ENCODE measurements around the gene EPS8.
A peak's percentile ranks its signal among the peaks of the same experiment; 100 is the strongest.

Gene EPS8

DNA sequence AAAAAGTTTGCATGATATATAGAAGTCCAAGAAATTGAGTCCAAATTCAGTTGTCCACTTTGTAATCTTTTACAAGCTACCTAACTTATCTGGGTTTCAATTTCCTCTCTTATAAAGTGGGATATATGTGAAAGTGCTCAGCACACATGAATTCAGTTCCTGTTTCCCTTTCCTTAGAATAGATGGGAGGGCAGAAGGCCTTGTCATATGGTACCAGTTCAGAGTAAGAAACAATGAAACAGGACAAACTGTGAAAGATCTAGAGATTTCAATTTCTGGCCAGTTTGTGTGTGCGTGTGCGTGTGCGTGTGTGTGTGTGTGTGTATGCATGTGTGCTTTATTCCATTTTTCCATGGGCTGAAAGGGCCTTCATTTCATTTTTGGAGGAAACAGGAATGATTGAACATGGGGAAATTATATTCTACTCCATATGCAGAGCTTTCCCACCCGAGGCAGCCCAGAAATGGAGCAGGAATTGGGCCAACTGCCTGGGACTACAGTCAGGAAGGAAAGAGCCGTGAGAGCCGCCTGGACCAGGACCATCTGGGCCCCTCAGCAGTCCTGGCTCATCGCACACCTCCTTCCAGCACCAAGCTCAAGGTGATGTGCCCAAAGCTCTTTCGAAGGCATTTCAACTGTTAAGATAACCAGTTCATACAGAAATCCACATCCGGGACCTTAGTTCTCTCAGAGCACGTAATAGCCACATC is 183.2 kb downstream of the EPS8 start:
- no peak for DNase-seq (ENCODE audit: low read depth in 2 of 2)

DNA sequence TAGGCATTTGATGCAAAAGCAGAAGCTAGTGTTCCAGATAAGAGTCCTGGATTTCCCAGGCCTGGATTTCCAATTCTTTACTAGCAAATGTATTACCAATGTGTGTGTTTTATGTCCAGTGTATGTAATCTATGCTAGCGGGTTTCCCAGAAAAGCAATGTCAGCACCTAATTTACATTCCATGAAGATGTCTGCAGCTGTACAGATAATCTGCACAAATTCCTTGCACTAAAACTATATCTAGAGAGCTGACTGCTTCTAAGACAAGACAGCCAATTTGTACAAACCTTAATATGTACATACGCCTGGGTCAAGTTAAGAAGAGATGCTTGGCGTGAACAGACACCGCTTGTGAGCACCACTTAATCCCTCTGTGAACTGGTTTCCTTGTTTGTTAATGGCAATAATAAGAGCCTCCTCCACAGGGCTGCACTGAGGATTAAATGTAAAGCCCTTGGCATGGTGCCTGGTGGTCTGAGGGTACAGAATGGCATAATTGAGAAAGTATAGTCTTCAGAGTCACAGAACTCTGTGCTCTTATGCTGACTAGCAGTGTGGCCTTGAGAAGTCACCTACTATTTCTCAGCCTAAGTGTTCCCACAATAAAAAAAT is 185.6 kb downstream of the EPS8 start:
- peak; percentile 36 to 42 for DNase-seq (ENCODE audit: low read depth in 2 of 2)

DNA sequence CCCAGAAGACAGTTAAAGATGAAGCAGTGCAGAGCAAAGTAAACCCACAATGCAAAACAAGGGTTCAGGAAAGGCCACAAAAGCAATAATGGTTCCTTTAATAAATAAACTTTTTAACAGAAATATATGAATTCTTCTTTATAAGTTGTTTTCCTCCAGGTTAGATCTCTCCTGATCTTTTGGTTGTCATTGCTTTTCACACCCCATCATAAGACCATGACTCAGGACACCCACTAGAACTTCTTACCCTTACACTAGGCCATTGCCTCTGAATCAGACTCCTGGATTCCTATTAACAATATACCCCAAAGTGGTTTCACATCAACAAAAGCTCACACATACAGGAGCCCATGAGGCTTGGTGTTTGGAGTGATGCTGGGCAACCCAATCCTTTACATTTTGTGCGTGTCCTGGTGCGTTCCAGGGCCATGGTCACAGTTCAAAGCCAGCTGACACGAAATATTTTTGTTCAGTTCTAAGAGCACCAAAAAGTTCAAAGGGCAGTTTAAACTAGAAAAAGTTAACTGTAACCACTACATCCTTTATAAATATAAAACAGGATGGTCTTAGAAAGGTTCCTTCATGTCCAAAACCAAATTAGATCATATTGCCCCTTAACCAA is 187.0 kb downstream of the EPS8 start:
- DNase-seq (ENCODE audit: low read depth in 2 of 2): no peak

DNA sequence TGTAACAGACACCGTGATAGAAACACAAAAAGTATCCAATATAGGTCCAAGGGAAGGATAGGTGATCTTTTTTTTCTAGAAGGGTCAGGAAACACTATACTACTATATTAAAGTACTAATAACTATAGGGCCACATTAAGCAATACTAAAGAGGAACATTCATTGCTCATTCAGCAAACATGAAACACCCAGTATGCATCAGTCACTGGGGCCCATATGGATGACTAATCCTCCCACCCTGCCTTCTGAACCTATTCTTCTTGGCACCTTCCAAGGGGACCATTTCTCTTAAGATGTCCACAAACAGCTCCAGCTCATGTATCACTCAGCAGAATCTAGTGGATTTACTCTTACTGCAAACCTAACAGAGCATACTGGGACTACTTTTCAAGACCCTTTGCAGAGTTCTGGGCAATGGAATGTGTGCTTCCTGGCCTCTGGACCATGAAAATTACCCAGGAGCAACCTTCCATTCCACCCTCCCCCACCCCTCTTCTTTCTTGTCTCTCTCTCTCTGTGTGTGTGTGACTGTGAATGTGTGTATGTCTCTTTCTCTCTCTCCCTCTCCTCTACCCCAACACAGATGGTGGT is 187.9 kb downstream of the EPS8 start:
- peak; percentile 58 to 62 for DNase-seq (ENCODE audit: low read depth in 2 of 2)

DNA sequence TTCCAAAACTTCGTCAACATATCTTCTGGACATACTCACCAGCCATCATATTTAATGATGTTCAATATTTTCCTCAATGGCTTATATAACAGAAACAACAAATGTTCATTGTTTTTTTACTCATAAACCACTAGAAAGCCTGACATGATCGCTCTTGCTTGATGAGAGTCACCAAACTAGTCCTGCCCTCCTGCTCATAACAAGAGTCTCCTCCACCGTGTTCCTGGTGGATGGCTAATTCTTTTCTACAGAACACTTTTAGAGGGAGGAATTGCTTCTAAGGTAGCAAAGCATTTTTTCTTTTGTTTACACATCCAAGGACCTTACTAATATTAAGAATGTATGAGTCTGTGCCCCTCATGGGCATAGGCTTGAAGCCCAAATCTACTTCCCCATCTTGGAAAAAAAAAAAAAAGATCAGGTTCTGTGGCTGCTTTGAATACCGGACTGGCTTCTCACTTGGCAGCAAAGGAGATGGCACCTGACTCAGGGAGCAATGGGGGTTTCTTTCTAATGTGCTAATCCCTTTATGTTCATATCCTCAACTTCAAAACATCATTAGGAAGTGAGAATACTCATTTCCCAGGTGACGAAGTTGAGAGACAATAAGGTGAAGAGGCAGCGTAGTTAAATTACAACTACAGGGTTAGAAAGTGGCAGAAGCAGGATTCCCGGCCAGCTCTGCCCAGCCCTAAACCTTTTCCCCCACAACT is 188.8 kb downstream of the EPS8 start:
- DNase-seq (ENCODE audit: low read depth in 2 of 2): no peak

DNA sequence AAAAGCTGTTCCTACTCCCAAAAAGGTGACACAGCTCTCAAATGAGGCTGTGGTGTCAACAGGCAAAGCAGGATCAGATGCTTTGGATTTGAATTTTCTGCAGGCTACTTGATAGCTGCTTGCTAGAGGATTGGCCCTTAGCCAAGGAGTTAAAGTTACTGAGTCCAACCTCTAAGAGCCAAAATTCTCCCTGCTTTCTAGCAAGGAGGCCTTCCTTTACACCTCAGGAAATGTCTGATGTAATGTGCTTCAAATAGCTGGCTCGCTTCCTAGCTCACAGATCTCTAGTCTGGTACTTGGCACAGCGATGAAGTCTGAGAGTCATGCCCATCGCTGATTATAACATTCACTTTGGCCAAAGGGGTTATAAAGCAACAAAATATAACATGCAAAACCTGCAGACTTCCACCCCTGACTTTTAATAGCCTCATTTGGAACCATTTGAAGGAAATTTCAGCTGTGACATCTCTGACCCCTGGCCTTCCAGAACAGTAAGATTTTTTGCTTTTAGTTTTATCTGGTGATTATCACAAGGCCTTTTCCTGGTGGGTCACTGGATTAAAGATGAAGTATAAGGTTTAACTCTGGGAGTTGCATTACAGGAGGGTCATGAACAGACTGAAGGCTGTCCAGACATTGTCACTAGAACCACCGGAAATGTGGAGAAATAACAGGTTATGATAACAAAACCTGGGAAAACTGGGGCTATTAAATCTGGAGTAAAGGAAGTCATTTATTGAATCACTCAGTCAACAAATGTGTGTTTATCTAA is 189.7 kb downstream of the EPS8 start:
- DNase-seq (ENCODE audit: low read depth in 2 of 2): peak; percentile 69

DNA sequence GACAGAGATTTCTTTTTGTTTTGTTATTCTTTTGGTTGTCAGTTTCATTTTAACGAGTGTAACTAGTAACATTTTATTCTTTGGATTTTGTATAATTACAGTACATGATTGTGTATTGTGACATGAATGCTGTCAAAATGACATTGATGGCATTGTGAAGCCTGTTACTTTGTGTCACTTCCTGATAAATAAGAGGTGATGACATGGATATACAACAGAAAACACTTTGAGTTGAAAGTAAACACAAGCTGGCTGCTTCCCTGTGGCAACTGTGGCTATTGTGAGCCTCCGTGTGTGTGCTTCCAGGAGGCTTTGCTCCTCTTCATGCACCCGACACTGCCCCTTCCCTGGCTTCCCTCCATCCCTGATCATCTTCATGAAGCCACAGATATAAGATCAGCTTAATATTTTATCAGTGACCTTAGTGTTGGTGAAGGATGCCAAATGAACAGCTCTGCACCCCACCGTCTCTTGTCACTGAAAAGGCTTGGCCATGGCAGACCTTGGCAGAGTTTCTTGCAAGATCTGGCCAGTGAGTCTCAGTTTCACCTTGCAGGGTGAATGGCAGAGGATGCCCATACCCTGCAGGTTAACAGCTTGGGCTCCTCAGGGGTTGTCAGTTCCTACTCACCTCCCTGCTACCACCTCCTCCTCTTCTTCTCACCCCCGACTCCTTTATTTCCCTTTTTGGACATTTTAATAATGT is 191.9 kb downstream of the EPS8 start:
- no peak for DNase-seq (ENCODE audit: low read depth in 2 of 2)

DNA sequence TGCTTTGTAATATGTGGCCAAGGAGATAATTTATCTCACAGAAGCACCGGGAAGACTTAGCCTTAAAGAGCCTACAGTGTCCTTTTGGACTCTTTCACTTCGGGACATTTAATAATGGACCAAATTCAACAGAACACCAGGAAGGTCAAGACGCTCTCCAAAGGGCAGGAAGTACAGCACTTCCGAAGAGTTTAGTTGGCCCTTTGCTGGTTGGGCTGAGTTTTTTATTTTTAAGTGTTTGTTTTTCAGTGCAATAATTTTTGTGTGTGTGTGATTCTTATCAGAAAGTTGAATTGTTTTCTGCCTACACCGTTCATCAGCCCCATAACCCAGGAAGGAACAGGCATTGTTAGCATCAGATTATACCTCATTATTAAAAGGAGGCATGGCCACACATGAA is 193.0 kb downstream of the EPS8 start:
- DNase-seq (ENCODE audit: low read depth in 2 of 2): no peak

DNA sequence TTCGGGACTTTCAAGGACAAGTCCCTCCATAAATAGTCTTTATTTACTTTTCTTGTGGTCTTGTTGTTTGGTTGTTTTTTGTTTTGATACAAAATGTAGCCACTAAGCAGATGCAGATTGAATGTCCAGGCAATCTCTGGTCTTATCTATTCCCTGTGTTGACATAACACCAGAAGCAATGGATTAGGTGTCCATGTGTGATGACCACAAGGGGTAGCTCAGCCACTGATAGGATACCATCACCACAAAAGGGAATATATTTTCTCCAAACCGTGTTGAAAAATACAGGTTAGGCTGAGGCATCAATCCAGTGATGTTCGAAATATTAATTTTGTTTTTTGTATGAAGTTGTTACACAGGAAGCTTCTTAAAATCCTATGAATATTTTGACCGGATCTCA is 196.3 kb downstream of the EPS8 start:
- DNase-seq (ENCODE audit: low read depth in 2 of 2): no peak

DNA sequence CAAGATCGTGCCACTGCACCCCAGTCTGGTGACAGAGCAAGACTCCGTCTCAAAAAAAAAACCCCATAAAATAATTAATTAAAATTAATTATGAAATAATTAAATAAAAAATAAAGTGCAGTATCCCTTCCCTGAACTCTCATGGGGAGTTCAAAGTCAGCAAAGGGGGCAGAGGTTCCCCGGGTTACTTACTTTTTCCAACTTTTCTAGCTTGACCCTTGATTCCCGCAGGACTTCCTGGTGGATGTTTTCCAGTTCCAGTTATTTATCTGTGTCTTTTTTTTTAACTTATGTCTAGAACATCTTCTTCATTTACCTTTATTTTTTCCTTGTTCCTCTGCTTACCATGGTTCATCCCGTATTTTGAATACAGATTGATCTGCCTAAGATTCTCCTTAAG is 197.4 kb downstream of the EPS8 start:
- DNase-seq (ENCODE audit: low read depth in 2 of 2): no peak

DNA sequence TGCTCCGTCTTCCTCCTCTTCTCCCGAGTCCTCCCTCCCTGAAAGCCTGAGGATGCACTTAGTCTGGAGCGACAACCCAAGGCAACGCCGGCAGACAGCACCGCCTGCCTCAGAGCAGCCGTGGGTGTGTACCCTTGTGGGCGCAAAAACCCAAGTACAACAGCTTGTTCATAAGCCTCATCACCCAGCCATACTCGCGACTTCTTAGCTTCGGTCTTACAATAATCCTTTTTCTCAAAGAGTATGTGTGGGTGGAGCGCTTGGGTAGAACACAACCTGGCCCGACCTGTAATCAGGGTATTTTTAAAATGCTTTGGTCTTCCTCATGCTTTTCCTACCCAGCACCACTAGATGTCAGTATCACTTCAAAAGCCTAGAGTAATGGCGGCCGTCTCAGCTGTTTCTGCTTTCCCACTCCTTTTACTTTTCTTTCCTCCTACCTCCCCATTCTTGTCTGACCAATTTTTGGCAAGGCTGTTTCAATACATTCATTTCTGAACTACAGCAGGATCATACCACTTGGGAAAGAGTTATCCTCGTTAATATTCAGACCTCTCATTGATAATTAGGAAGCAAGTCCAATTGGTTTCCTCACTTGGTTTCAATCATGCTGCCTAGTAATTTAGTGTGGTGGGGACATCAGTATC is 198.9 kb downstream of the EPS8 start:
- peak; percentile 53 to 58 for DNase-seq (ENCODE audit: low read depth in 2 of 2)

DNA sequence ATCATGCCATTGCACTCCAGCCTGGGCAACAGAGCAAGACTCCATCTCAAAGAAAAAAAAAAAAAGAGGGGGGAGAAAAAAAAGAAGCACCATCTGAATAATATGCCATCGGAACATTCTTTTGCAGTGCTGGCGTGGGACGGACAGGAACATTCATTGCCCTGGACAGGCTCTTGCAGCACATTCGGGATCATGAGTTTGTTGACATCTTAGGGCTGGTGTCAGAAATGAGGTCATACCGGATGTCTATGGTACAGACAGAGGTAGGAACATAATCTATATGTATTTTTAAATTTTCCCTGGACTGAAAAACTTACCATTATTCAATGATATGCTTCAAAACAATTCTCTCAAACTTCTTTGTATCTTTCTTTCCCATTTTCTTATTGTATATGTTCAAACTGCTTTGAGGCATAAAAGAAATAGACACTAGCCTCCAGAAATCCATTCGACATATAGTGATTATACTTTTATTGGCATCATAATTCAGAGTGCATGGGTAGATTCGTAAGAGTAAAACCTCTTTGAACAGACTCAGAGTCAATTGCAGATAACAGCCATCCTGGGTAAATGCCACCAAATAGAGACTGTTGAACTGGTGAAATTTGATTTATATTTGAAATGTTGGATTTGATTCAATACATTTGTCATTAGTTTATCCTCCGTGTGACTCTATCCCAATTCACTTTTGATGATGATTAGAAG is 199.7 kb downstream of the EPS8 start:
- no peak for DNase-seq (ENCODE audit: low read depth in 2 of 2)

DNA sequence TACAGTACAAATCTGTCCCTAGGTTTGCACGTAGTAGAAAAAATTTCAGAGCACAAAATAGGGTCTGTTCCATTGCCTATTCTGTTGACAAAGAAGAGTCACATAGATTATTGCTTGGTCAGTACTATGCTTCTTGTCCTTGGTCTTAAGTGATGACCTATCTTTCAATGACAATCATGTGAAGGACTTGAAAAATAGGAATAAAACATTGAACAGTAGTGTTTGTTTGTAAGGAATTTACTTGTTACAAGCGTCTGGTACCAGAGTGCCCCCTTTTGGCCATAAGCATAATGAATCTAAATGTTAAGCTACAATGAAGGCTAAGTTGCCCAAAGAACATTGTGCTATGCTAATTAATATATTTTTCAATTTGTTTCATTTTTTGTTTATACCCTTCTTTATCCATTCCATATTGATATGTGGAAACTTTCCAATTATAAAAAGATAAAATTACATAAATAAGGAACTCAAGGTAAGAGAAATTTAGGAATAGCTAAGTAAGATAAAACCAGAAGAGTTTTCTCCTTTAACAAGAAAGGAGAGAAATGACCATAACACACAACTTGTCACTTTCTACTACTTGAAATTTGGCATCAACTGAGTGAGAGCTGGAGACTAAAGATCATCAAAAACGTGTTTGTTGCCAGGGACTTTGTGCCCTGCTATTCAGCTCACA is 204.7 kb downstream of the EPS8 start:
- DNase-seq (ENCODE audit: low read depth in 2 of 2): no peak

DNA sequence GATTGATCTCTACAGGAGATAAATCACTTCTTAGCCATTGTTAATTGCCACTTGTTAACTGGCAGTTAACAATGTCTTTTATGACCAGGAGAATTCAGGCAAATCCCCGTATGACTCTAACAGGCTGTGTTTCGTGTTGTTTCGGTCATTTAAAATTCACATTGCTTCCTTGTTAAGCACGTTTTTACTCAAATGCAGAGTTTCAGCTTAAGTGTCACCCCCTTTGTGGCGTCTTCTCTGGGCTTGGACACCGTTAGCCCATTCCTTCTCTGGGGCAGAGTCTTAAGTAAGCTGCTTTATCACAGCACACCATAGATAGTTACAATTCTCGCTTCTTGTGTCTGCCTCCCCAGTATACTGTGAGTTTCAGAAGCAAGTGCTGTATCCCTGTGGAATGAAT is 205.4 kb downstream of the EPS8 start:
- no peak for DNase-seq (ENCODE audit: low read depth in 2 of 2)

DNA sequence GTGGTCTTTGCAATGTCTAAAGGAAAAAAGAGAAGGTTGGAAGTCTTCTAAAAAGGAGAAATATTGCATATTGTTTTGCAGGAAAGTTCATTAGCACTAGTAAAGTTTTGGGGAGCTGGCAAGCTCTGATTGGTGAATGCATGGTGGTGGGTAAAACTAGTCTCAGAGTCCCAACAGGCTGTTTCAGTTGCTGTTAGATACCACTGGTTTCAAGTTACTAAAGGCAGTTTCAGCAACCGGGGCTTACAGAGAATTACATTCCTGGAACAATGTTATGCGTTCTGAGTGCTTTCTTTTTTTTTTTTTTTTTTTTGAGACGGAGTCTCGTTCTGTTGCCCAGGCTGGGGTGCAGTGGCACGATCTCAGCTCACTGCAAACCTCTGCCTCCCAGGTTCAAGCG is 208.2 kb downstream of the EPS8 start:
- DNase-seq (ENCODE audit: low read depth in 2 of 2): no peak

DNA sequence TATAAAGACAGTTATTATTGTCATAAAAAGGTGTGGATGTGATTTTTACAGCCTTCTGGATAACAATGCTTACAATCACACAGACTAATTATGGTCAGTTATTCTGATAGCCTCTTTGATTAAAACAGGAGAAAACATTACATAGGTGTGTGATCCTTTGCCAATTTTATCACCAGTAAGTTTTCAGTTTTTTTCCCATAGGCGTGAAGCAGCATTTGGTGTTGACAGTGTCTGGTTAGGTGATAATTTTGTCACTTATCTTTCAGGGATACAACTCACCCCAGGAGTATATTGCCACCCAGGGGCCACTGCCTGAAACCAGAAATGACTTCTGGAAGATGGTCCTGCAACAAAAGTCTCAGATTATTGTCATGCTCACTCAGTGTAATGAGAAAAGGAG is 208.8 kb downstream of the EPS8 start:
- DNase-seq (ENCODE audit: low read depth in 2 of 2): no peak

DNA sequence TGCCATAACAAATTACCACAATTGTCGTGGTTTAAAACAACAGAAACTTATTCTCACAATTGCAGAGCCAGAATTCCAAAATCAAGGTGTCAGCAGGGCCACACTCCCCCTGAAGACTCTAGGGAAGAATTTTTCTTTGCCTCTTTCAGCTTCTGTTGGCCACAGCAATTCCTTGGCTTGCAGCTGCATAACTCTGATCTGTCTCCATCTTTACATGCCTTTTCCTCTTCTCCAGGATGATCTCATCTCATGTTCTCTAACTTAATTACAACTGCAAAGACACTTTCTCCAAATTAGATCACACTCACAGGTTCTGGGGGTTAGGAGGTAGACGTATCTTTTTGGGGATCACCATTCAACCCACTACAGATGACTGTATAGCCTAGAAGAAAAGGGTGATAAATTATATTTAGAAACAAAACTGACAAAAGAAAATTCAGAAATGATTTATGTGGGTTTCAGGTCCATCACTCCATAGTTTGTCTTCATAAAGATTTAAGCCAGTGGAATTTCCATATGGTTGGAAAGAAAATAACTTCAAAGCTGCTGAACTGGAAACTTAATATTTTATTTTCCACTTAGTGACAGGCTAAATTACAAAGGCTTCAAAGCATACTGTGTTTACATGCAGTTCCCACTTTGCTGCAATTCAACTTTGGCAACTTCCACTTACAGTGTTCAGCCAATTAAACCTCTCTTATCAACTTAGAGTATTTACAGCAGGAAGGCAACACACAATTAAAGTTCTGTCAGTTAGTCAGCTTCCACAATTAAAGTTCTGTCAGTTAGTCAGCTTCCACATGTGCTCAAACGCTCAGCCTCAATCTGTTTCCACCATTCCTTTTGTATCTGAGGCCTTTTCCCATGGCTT is 213.3 kb downstream of the EPS8 start:
- DNase-seq (ENCODE audit: low read depth in 2 of 2): no peak

DNA sequence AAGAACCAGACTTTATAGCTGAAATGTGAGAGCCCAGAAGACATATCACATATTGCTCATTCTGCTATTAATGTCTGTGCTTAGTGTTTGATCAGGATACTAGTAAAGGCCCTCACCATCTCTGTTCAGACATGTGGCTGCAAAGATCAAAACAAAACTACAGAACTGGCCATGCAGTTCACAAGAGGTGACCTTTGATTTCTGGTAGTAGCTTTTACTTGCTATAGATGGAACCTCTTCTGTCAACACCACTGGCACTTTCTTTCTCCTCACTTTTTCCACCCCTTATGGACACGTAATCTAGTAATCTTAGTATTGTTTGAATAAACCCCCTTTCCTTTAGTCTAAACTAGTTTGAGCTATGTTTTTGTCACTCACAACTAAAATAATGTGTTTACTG is 214.8 kb downstream of the EPS8 start:
- DNase-seq (ENCODE audit: low read depth in 2 of 2): no peak

All from fibroblast of skin of left quadriceps (primary cell).